Islet of Langerhans (tissue), 1 donor: ENCODE results near the gene NRP1.
A peak's percentile ranks its signal among the peaks of the same experiment; 100 is the strongest.
"Not testable (repeated sequence)": the region's sequence is repeated elsewhere in the genome, so short reads cannot be mapped to it uniquely, and the experiment has no call there.

ENCODE experiments used
- FAIRE-seq: peaks from one replicate; lab custom pipeline; 2011; peaks lifted over from hg19 to GRCh38; lab: Jason Lieb, UNC

The NRP1 gene

DNA sequence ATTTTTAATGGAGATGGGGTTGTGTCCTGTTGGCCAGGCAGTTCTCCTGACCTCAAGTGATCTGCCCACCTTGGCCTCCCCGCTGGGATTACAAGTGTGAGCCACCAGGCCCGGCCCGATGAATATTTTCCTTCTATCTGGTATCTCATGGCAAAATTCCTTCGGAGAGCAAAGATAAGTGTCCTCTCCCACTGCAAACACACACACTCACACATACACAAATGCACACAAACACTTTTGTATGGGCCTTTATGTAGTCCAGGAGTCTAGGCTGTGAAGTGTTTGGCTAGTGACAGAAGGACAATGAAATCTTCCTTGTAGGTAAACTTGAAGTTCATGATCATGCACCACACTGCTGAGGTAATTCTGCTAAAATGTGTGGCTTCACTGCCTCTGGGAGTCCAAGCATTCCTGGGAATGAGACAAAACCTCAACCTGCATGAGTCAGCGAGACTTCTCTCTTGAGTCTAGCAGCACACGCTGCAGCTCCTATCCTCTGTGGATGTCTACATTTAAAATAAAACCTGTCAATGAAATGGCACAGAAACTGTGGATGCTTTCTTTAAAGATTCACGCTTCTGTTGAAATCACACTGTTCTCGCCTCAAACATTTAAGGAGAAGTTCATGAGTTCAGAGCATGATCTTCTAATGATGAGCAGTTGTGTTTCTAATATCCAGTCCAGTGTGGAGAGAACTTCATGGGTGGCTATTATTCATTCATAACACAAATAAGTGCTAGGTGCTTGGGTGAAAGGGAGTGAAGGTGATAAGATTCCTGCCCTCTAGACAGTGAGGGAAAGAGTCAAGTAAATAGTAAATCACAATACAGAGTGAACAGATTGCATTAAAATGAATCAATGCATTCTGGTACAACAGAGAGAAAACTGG is 96.5 kb downstream of the NRP1 start:
- FAIRE-seq = no peak

DNA sequence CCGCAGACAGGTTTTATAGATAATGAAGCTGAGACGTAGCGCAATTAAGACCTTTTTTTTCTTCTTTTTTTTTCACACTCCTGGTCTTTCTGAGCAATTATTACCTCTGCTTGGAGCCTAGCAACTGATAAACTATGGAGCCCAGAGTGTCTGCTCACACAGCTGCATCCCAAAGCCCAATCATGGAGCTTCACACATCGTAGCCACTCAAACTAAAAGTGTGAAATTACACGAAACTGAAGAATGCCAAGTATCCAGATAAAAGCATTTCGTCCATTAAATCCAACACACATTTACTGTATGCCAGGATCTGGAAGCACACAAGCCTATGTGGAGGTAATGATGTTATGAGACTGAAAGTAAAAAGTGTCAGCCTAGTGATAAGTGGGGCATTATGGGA is 97.6 kb downstream of the NRP1 start:
- peak; percentile 27 for FAIRE-seq

- no peak for FAIRE-seq
Observed at GRCh38 chr10:33235951-33236350, 98.5 kb downstream of the NRP1 start.

DNA sequence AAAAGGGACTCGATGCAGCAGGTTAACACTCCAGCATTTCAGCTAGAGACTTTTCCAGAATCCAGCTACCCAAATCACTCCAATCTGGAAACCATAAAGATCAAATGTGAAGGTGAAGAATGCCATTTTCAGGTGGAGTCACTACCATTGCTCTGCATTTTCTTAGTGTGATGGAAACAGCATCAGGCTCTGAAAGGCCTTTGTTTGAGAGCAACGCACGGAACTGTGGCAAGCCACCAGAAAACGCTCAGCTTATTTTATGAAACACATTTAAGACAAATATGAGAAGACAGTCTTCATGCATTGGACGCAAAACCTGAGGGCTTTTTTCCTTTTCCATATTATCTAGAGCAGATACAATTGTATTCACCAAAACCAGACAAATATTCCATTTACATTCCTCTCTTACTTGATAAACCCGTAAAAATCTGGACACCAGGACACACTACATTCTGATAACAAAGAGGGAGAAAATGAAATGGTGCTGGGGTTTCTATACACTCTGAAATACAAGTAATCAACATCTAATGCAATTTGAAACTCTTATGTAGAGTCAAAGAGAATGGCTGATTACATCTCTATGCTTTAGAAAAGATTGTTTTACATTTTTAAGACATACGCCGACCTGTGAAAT is 99.1 kb downstream of the NRP1 start:
- FAIRE-seq = no peak

DNA sequence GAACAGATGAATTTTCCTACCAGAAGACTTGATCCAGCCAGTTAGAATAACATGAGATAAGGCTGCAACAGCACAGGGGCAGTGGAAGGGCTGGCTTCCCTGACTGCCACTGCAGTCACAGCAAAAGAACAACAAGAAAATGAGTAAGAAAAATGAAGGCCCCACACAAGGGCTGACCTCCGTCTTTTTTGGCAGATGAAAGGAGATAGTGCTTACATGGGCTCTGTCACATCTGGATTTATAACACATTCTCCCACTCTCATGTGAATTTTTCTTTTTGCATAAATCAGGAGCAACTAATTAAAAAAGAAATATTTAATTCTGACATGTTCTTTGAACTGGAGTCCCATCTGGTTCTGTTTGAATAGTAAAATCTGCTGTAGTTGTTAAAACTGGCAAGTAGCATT is 99.6 kb downstream of the NRP1 start:
- FAIRE-seq = no peak

GRCh38 chr10:33233635-33234034 is 100.8 kb downstream of the NRP1 start:
- no peak for FAIRE-seq

GRCh38 chr10:33233221-33233620 is 101.2 kb downstream of the NRP1 start:
- FAIRE-seq = no peak

DNA sequence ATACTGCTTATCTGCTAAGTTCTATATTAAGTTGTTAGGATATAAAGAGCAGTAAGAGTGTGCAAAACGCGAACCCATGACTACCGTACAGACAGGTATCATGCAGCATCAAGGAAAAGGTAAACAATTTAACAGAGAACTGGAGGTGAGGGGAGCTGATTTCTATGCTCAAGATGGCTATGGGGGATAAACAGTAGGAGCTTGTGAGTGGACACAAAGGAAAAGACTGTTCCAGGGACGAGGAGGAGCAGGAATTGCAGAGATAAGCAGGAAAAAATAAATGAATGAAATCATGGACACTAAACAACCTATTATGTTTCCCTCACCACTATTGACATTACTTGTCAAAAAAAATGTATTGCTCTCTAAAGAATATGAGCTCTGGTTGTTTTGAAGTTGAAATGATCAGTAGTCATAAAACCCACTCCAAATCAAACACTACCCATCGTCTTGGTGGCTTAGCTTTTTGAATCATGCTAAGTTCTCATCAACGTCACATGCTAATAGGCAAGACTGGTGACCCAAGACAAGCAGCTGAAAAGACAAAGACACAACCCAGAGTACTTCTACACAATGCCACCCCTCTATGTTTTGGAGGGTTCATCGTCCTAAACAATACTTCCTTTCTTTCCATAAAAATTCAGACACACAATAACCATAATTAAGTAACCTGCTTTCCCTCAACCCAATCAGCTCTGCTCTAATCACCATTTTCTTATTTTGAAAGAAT is 102.7 kb downstream of the NRP1 start:
- FAIRE-seq = no peak

DNA sequence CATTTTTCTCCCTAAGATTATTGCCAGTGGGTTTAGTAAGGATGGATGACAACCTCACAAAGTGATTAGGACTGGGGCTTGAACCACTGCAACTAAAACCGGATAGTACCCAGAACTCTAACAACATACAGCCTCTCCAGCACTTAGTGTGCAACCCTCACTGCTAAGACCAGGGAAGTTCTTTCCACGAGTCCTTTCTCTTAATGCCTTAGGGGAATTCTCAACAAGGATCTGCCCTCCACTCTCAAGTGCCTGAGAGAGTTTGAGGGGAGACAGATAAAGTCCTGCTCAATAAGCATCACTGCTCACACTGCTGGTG is 104.6 kb downstream of the NRP1 start:
- no peak for FAIRE-seq

GRCh38 chr10:33229252-33229948 is 105.1 kb downstream of the NRP1 start:
- FAIRE-seq = no peak

DNA sequence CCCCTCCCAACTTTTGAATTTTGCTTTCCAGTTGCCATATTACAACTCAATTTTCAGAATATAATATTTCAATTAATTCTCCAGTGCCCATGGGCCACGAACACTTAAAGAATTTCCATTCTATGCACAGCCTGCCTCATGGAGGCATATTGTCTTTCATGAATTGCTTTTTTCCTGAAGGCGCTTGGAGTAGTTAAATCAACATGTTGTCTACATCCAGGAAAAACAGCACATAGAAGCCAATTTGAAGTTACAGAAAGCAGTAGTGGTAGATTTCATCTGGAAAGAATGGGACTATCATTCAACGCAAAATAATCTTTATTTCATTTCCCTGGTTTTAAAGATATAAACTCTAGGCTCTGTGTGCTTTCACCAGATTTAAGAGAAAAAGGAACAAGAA is 106.0 kb downstream of the NRP1 start:
- no peak for FAIRE-seq

- no peak for FAIRE-seq
Observed at GRCh38 chr10:33227489-33227888, 107.0 kb downstream of the NRP1 start.

DNA sequence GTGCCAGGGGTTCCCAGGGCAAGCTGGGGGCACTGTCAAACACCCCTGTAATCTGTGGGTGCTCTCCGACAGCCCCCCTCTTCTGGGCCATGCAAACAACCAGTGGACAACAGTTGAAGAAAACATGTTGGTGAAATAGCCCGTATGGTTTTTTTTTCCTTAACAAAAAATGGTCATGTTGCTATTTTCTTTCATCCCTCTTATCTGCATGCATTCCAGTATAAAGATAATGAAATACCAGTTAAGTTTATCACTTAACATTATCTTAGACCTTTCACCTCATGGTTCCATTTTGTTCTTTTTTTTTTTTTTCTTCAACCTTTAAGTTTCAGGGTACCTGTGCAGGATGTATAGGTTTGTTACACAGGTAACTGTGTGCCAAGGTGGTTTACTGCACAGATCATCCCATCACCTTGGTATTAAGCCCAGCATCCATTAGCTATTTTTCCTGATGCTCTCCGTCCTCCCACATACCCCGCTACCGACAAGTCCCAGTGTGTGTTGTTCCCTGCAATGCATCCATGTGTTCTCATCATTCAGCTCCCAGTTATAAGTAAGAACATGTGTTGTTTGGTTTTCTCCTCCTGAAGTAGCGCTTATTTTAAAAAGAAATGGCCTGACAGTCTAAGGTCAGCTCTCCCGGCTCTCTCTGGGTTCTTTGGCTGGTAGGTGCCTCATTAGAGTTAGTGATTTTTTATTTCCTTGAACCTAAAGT is 110.1 kb downstream of the NRP1 start:
- FAIRE-seq = no peak

DNA sequence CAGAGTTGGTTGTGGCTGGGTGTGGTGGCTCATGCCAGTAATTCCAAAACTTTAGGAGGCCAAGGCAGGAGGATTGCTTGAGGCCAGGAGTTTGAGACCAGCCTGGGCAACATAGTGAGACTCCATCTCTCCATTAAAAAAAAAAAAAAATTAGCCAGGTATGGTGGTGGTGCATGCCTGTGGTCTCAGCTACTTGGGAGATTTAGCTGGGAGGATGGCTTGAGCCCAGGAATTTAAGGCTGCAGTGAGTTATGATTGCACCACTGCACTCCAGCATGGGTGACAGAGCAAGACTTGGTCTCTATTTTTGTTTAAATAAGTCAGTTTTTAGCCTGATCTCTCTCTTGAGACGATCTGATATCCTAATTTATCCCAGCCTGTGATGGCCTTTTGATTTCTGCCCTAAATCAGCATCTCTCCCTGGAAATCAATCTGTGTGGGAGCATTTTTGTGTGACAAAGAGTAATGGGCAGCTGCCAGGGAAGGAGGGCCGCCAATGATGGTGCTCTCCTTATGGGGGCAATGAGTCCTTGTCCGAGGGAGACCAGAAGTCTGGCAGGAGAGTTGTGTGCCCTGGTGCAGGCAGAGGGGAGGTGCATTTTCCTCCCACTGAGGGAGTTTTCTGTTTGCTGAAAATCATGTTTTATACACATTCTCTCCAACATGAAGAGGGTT is 111.0 kb downstream of the NRP1 start:
- no peak for FAIRE-seq

DNA sequence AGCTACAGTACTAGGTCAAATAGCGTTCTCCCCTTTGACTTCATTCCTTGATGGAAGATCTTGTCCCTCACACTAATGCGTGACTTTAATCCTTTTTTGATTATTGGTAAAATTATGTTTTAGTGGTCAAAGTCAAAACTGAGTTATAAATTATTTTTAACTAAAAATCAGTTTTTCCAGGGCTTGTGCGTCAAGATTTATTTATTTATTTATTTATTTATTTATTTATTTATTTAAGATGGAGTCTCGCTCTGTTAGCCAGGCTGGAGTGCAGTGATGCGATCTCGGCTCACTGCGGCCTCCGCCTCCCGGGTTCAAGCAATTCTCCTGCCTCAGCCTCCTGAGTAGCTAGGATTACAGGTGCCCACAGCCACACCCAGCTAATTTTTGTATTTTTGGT is 112.2 kb downstream of the NRP1 start:
- FAIRE-seq = not testable (repeated sequence)

DNA sequence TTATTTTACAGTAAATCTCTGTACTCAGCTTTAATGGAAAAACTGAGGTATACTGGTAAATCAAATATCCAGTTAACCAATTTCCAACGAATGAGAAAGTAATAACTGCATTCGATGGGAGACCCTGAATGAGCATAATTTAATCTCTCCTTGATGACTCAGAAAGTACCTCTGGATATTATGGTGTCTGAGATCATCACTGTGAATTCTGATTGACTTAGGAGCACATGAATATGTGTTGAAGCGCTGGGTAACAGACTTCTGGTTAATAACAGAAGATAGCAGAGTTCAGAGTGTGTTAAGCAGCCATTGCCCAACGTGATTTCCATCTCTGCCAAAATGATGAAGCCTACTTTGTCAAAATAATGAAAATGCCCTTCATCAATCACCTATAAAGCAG is 116.6 kb downstream of the NRP1 start:
- FAIRE-seq = peak; percentile 90

- FAIRE-seq = peak; percentile 96
Observed at GRCh38 chr10:33216661-33217427, 117.6 kb downstream of the NRP1 start.

DNA sequence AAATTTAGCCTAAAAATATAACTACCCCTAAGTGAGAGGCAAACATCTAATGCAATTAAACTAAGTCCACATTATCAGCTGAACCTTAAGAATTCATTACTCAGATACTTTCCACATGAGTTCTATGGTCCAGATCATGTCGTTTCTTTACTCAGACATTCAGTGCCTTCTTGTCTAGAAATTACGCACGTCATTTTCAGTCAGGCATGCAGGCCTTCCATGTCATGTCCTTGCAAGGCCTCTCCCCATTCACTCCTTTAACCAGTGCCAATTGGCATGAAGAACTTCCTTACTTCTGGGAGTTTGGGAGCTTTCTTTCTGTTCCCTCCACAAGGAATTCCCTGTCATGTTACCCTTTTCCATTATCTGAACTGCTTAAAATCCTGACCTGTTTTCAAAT is 118.8 kb downstream of the NRP1 start:
- FAIRE-seq = peak; percentile 86

DNA sequence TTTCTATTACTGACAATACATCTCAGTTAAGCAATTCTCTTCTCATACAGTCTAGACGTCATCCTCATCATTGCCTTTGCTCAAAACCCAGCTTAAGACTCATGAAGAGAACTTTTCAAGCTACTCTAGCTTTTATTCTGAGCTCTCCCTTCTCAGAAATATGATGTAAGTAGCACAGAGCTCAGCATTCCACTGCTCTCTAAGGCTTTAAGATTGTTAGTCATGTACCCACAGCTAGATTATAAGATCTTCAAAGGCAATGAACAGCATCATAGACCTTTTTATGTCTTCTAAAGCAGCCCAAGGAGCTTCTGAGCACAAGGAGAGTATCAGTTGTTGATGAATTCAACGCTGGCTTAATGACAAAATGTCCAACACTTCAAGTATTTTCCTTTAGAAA is 119.3 kb downstream of the NRP1 start:
- FAIRE-seq = no peak

DNA sequence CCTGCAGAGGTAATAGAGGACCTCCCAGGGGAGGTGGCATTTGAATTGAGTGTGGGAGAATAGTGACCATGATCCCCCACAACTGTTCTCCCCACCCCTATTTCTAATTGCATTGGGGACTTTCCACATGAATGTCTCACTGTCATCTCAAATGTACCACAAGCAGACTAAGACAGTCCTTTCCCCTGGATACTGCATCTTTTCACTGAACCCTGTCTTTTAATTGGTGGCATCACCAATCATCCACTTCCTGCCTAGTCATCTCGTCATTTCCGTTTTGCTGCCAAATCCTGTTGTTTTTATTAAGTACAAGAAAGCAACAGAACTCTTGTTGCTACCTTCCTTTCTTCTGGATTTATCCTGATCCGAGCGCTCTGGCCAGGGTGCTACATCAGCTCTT is 120.3 kb downstream of the NRP1 start:
- no peak for FAIRE-seq
